HUES64 (cell line): Measurements from ENCODE around the gene MRPL24.

Experiments used
- H3K27ac ChIP-seq: 2 replicates; pipeline ENCODE4 v1.7.0; 2013; ENCODE audit warnings: low read depth, low read length, inconsistent platforms
- H3K27me3 ChIP-seq: 2 replicates; pipeline ENCODE4 v1.6.1; 2013; ENCODE audit warnings: mild to moderate bottlenecking, low read length; ENCODE audit not compliant: insufficient read depth
- H3K36me3 ChIP-seq: 2 replicates; pipeline ENCODE4 v1.6.1; 2013; ENCODE audit warnings: mild to moderate bottlenecking, low read length; ENCODE audit not compliant: insufficient read depth
- H3K4me1 ChIP-seq: 2 replicates; pipeline ENCODE4 v1.6.1; 2013; ENCODE audit warnings: mild to moderate bottlenecking, low read length, moderate library complexity; ENCODE audit not compliant: insufficient read depth
- H3K4me3 ChIP-seq: 2 replicates; pipeline ENCODE4 v1.5.1; 2013; ENCODE audit warnings: mild to moderate bottlenecking, low read length, moderate library complexity
- H3K9ac ChIP-seq: 2 replicates; pipeline ENCODE4 v1.6.1; 2013; ENCODE audit warnings: mild to moderate bottlenecking, low read depth, low read length
- H3K9me3 ChIP-seq: 2 replicates; pipeline ENCODE4 v1.6.1; 2013; ENCODE audit warnings: low read depth, low read length; ENCODE audit not compliant: insufficient read depth
- WGBS: fragments of 150-250, 120-280 bp; methylation state at CpG from one replicate; pipeline ENCODE4 v1.1.7; 2013; ENCODE audit warnings: missing lambda C conversion rate; 5-methylcytosine and 5-hydroxymethylcytosine counted together

Gene MRPL24

DNA sequence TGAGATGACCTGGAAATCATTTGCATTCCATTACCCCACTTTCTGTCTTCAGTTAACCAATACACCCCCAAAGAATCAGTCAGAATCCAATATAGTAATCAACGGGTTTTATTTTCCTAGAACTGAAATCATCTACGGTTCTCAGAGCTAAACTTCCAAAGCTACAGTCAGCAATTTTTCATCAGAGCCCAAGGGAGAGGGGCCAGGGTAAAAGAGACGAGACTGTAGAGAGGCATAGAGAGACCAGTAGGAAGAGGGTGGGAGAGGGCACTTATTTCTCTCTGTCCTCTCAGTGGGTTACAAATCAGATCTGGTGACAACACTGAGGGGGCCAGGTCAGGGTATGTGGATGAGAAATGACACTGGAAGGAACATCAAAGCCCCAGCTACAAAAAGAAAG lies 1.1 kb upstream of the MRPL24 start:
- Histone ChIP-seq H3K9ac (peak overlapping the region; percentile 53; the same call in 1 of the 2 replicates), H3K27me3 (no peaks in the 10 kb centered on the region), H3K9me3 (no peaks in the 10 kb centered on the region), H3K36me3 (peaks cover 54% of the 10 kb centered on the region), H3K4me1 (peaks cover 30% of the 10 kb centered on the region), H3K4me3 (peak overlapping the region; percentile 29; the same call in 1 of the 2 replicates), H3K27ac (peak overlapping the region; percentile 83)
- 92% methylated on average over 3 of the region's 3 CpGs for WGBS

DNA sequence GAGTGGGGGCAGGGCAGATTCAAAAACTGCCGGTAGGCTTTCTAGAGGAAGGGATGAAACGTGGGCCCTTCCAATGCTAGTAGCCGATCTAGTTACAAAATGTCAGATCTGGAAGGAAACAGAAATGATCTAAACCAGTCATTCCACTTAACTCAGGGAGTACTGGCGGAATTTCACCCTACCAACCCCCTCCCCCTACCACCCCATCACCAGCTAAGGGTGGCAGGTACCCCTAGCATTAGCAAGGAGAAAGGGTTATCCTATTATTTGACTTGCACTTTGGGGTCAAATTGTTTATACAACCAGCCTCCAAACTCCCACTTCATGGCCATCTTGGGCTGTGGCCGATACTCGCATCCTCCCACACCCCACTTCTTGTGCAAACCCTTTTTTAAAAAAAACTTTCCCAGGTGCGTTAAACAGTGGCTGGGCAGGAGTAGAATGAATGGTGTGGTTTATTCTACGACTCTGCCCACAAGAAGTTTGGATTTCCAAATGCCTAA lies 644 bp upstream of the MRPL24 start:
- Histone ChIP-seq H3K9ac (peak overlapping the region; percentile 53; the same call in 1 of the 2 replicates), H3K27me3 (no peaks in the 10 kb centered on the region), H3K9me3 (no peaks in the 10 kb centered on the region), H3K4me1 (peaks cover 30% of the 10 kb centered on the region), H3K36me3 (peaks cover 58% of the 10 kb centered on the region), H3K27ac (peak overlapping the region; percentile 83), H3K4me3 (peak overlapping the region; percentile 29)
- 48% methylated on average over 6 of the region's 8 CpGs for WGBS

DNA sequence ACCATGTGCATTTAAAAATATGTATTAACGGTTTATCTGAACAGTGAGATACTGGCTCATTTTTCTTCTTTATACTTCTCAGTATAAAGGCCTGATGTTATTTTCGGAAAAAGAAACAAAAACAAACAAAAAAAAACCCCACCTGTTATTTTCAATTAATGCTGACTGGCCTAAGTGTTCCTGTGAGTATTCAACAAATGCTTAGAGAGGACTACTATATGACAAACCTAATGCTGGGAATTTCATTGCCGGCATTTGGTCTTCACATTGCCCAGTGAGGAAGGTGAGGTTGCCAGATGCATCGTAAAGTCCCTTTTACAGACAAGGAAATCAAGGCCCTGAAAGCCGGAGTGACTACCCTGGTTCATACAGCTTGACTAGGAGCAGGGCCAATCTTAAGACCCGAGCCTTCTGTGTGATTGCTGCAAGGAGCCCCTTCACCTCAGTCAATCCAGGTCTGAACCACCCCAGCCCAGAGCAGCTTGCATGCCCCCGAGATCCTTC lies 599 bp downstream of the MRPL24 start:
- 27% methylated on average over 6 of the region's 7 CpGs for WGBS
- Histone ChIP-seq H3K27ac (peak overlapping the region; percentile 72), H3K27me3 (no peaks in the 10 kb centered on the region), H3K9ac (peak overlapping the region; percentile 82), H3K36me3 (peaks cover 62% of the 10 kb centered on the region), H3K4me3 (peak overlapping the region; percentile 83), H3K4me1 (peaks cover 19% of the 10 kb centered on the region), H3K9me3 (no peaks in the 10 kb centered on the region)

DNA sequence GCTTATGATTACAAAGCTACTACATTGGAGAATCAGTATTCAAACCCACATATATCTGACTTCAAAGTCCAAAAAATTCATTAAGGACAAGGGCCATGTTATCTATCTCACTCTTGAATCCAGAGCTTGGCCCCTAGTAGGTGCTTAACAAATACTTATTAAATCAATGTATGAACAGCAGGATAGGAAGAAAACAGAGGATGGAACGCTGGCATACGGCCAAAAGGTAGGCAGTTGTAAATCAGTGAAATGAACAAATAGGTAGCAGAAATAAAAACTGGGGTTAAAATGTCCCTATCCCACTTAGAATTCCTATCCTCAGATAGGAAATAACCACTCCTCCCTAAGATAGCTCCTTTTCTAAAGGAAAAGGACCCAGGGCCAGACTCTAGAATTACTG lies 2.0 kb downstream of the MRPL24 start:
- H3K9me3 ChIP-seq, result no peaks in the 10 kb centered on the region
- H3K27ac ChIP-seq, result no peak overlapping the region
- H3K4me3 ChIP-seq, result no peak overlapping the region
- peaks cover 56% of the 10 kb centered on the region for H3K36me3 ChIP-seq
- WGBS, result 94% methylated on average over 2 of the region's 2 CpGs
- no peaks in the 10 kb centered on the region for H3K27me3 ChIP-seq
- peaks cover 16% of the 10 kb centered on the region for H3K4me1 ChIP-seq
- H3K9ac ChIP-seq, result no peak overlapping the region

DNA sequence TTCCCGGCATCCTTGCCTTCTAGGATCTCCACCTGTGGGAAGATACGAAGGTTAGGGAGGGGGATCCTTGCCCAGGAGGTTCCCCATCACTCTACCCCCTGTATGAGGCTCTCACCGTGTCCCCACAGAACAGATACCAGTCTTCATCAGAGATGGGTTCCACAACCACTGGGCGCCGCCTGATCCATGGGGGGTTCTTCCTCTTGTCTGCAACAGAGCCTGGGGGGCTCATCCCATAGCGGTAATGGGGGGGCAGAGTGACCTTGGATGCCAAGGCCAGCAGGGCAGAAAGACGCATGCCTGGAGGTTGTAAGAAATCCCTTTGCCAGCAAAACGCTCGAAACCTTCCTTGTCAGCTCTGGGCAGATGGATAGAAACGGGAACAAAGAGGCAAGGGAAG lies 2.5 kb downstream of the MRPL24 start:
- peaks cover 56% of the 10 kb centered on the region for H3K36me3 ChIP-seq
- H3K9ac ChIP-seq, result no peak overlapping the region
- H3K27me3 ChIP-seq, result no peaks in the 10 kb centered on the region
- 94% methylated on average over 9 of the region's 10 CpGs for WGBS
- no peak overlapping the region for H3K4me3 ChIP-seq
- H3K27ac ChIP-seq, result no peak overlapping the region
- no peaks in the 10 kb centered on the region for H3K9me3 ChIP-seq
- peaks cover 16% of the 10 kb centered on the region for H3K4me1 ChIP-seq

DNA sequence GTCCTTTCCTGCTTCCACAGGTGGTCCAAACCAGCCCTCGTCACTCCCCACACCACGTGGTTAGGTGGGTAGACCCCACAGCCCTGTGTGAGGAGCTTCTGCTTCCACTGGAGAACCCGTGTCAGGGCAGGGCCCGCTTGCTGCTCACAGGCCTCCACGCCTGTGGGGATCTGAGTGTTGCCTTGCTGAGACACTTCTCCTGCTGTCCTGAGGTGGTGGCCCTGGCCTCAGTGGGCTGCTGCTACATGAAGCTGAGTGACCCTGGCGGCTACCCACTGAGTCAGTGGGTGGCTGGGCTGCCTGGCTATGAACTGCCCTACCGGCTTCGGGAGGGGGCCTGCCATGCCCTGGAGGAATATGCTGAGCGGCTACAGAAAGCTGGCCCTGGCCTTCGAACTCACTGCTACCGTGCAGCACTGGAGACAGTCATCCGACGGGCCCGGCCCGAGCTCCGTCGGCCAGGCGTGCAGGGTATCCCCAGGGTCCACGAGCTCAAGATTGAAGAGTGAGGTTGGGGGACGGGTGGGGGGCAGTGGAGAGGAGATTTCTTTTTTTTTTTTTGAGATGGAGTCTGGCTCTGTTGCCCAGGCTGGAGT lies 6.8 kb downstream of the MRPL24 start:
- H3K36me3 ChIP-seq, result peaks cover 43% of the 10 kb centered on the region
- H3K9ac ChIP-seq, result no peak overlapping the region
- no peaks in the 10 kb centered on the region for H3K4me1 ChIP-seq
- H3K9me3 ChIP-seq, result no peaks in the 10 kb centered on the region
- no peaks in the 10 kb centered on the region for H3K27me3 ChIP-seq
- no peak overlapping the region for H3K4me3 ChIP-seq
- WGBS, result 95% methylated on average over 20 of the region's 20 CpGs
- H3K27ac ChIP-seq, result no peak overlapping the region

DNA sequence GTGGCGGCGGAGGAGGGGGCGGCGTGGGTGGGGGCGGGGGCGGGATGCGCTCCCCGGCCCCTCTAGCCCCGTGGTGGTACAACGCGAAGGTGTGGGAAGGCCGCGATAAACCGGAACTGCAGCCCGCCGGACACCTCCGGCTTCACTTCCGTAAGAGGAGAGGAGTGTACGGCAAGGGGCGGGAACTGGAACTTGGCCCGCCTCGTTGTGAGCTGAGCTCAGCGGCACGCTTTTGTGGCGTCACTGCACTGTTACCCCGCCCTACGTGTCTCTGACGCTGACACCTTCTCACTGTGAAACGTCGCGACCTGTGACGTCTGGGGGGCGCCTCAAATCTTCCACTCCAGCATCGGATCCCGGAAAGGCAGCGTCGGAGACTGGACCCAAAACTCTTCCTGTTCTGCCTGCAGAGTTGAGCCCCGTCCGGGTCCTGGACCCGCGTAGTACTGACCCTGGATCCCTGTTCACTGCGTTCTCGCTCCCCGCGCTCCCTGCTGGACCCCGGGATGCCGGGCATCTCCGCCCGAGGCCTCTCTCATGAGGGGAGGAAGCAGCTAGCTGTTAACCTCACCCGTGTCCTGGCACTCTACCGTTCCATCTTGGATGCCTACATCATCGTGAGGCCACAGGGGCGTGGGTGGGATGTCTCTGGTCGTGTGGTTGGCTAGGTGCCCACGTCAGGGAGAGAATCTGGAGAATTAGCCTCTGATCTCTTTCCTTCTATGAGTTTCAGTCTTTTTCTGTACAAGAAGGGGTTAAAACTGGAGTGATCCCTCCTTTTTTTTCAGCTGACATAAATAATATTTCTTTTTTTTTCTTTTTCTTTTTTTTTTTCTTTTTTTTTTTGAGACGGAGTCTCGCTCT lies 12.1 kb downstream of the MRPL24 start, which contains the start of gene ISG20L2:
ISG20L2 (minus strand) TSS at position 168 of the 864 bp plus-strand sequence. CDS start 1,114 bp downstream, outside the sequence.
- H3K4me3 ChIP-seq, result peak within 1 kb of the TSS; percentile 71
- peak within 1 kb of the TSS; percentile 81 for H3K27ac ChIP-seq
- H3K9me3 ChIP-seq, result no peaks in the 10 kb centered on the region
- H3K4me1 ChIP-seq, result peaks cover 17% of the 10 kb centered on the region; the same call in 1 of the 2 replicates
- H3K27me3 ChIP-seq, result no peaks in the 10 kb centered on the region
- peak within 1 kb of the TSS; percentile 71 for H3K9ac ChIP-seq
- H3K36me3 ChIP-seq, result peaks cover 27% of the 10 kb centered on the region
- 4% methylated on average over 54 of the region's 57 CpGs for WGBS

DNA sequence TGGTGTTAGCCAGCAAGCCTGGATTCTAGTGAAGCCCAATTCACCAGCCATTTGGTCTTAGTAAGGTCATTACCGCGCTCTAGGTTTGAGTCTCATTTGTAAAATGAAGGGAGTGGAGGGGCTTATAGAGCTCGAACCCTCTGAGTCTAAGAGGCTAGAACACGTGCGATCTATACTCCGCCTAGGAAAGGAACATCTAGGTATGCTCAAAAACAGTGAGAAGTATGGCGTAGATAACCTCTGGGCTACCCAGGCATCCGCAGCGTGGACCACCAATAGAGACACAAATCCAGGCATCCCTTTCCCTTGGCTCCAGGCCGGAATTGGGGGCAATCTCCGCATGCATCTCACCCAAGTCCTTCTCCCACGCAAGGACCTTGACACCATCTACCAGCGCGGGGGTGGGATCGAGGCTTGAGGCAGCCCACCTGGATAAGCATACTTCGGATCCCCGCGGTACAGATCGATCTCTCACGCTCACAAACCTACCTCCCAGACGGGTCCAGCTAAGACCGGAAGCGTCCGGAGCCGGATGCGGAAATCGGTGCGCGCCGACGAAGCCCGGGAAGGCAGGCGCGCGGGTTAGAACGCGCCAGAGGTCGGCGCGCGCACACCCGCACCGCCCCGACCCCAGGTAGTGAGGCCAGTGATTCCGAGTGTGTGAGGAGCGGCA lies 12.8 kb downstream of the MRPL24 start, which contains the start of gene METTL25B:
METTL25B (plus strand) TSS at position 544 of the 673 bp plus-strand sequence. CDS start 636 bp downstream, outside the sequence.
- peaks cover 30% of the 10 kb centered on the region for H3K36me3 ChIP-seq
- WGBS, result under 1% methylated on average over 44 of the region's 46 CpGs
- H3K4me1 ChIP-seq, result peaks cover 17% of the 10 kb centered on the region; the same call in 1 of the 2 replicates
- peak within 1 kb of the TSS; percentile 71 for H3K9ac ChIP-seq
- no peaks in the 10 kb centered on the region for H3K9me3 ChIP-seq
- peak within 1 kb of the TSS; percentile 71 for H3K4me3 ChIP-seq
- peak within 1 kb of the TSS; percentile 81 for H3K27ac ChIP-seq
- H3K27me3 ChIP-seq, result no peaks in the 10 kb centered on the region

DNA sequence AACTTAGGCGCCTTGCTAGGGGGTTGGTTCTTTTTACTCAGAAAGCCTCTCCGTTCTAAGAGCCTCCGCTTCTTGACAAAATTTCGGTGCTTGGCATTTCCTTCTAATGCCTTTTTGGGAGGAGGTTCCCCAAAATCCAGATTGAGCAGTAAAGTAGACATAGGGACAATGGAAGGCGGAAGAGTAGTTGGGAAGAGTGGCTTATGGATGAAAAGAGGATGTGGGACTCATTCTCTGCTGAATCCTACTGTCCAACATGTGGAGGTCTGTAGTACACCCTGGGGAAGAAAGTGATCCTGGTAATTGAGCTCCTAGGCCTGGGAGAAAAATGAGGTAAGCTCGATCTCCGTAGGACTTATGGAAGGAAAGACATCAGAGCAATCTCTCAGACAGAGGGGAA lies 13.4 kb downstream of the MRPL24 start:
- H3K36me3 ChIP-seq, result peaks cover 35% of the 10 kb centered on the region
- H3K27me3 ChIP-seq, result no peaks in the 10 kb centered on the region
- peaks cover 17% of the 10 kb centered on the region; the same call in 1 of the 2 replicates for H3K4me1 ChIP-seq
- peak overlapping the region; percentile 71 for H3K4me3 ChIP-seq
- H3K9me3 ChIP-seq, result no peaks in the 10 kb centered on the region
- WGBS, result 66% methylated on average over 7 of the region's 7 CpGs
- H3K9ac ChIP-seq, result peak overlapping the region; percentile 71
- no peak overlapping the region for H3K27ac ChIP-seq

DNA sequence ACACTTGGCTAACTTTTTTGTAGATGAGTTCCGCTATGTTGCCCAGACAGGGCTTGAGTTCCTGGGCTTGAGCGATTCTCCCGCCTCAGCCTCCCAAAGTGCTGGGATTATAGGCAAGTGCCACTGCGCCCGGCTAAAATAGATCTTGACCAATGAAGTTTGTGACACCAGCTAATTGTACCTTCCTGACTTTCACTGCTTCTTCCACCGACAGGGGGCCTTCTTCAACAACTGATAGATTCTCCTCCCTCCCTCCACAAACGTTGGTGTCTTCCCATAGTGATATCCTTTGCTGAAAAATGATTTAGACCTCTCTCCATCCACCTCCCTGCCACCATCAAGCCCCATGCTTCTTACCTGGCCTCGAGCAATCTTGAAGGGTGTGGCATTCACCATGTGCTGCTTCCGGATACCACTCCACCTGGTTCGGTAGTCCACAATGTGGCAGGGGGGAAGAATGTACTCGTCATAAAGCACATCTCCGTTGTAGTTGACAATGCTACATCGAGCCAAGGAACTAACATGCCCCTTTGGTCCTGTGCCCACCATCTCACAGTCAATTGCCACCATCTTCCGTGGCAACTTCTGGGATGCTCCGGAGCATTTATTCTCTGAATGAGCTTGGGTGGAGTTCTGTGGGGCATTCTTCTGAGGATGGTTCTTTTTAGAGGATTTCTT lies 14.2 kb downstream of the MRPL24 start:
- WGBS, result 59% methylated on average over 15 of the region's 15 CpGs
- H3K4me3 ChIP-seq, result peak overlapping the region; percentile 71
- H3K27ac ChIP-seq, result no peak overlapping the region
- no peak overlapping the region for H3K9ac ChIP-seq
- peaks cover 35% of the 10 kb centered on the region for H3K36me3 ChIP-seq
- no peaks in the 10 kb centered on the region for H3K27me3 ChIP-seq
- peaks cover 17% of the 10 kb centered on the region; the same call in 1 of the 2 replicates for H3K4me1 ChIP-seq
- H3K9me3 ChIP-seq, result no peaks in the 10 kb centered on the region
